ENCODE results near the gene LRRC58.

- TF ChIP-seq CTCF (IDR thresholded peaks at IDR 0.05; ENCODE audit: low read length): no peak
- TF ChIP-seq EZH2 (IDR thresholded peaks at IDR 0.05; ENCODE audit: borderline replicate concordance, low read length): no peak
Measured at GRCh38 chr3:120275618-120276017, 73.5 kb downstream of the LRRC58 start.

All from OCI-LY1 (cell line).